Neural progenitor cell (in vitro differentiated cells): Measurements from ENCODE around the gene PARD3B. TPM values are rescaled to one million over a fixed set of nuclear protein-coding genes. Genes with fewer than 3 reads are reported as not detected.

Experiments used
- DNase-seq: peaks from one replicate; pipeline ENCODE4 v3.0.0-alpha.2; 2016; ENCODE audit warnings: low spot score
- H2AFZ ChIP-seq: fragments of 200-600 bp; sonication (generic); replicated peaks from 2 replicates; pipeline ENCODE4 v1.6.1; 2016; ENCODE audit warnings: antibody characterized with exemption
- H3F3A ChIP-seq: fragments of 200-600 bp; sonication (generic); 2 replicates; pipeline ENCODE4 v1.6.1; 2016; ENCODE audit warnings: antibody characterized with exemption, low read depth
- H3K27ac ChIP-seq: fragments of 200-600 bp; sonication (generic); 2 replicates; pipeline ENCODE4 v1.5.1; 2016; ENCODE audit warnings: mild to moderate bottlenecking
- H3K27me3 ChIP-seq: fragments of 200-600 bp; sonication (generic); 2 replicates; pipeline ENCODE4 v1.6.1; 2016; ENCODE audit warnings: mild to moderate bottlenecking, moderate library complexity
- H3K36me3 ChIP-seq: fragments of 200-600 bp; sonication (generic); 2 replicates; pipeline ENCODE4 v1.5.1; 2016
- H3K4me1 ChIP-seq: fragments of 200-600 bp; sonication (generic); 2 replicates; pipeline ENCODE4 v1.6.1; 2016; ENCODE audit warnings: mixed run types
- H3K4me2 ChIP-seq: fragments of 200-600 bp; sonication (generic); 2 replicates; pipeline ENCODE4 v1.6.1; 2016
- H3K4me3 ChIP-seq: fragments of 200-600 bp; sonication (generic); 2 replicates; pipeline ENCODE4 v1.5.1; 2016
- H3K79me2 ChIP-seq: fragments of 200-600 bp; sonication (generic); 2 replicates; pipeline ENCODE4 v1.6.1; 2016; ENCODE audit warnings: low read depth
- H3K9ac ChIP-seq: fragments of 200-600 bp; sonication (generic); 2 replicates; pipeline ENCODE4 v1.6.1; 2016
- H3K9me3 ChIP-seq: fragments of 200-600 bp; sonication (generic); 2 replicates; pipeline ENCODE4 v1.5.1; 2016; ENCODE audit warnings: low read depth
- H4K20me1 ChIP-seq: fragments of 200-600 bp; sonication (generic); 2 replicates; pipeline ENCODE4 v1.6.1; 2016; ENCODE audit warnings: low read depth
- H3K27ac Mint-ChIP-seq: 3 replicates; pipeline ENCODE4 v1.8.0; 2021; ENCODE audit warnings: mixed read lengths
- H3K27me3 Mint-ChIP-seq: 2 replicates; pipeline ENCODE4 v1.8.0; 2022; ENCODE audit warnings: low read depth, mild to moderate bottlenecking, inconsistent platforms, moderate library complexity, mixed read lengths; ENCODE audit not compliant: insufficient read depth
- H3K36me3 Mint-ChIP-seq: 3 replicates; pipeline ENCODE4 v1.8.0; 2021; ENCODE audit warnings: mixed read lengths
- H3K4me1 Mint-ChIP-seq: 3 replicates; pipeline ENCODE4 v1.8.0; 2021; ENCODE audit warnings: mixed read lengths
- H3K4me3 Mint-ChIP-seq: 3 replicates; pipeline ENCODE4 v1.8.0; 2021; ENCODE audit warnings: mild to moderate bottlenecking, moderate library complexity, mixed read lengths
- H3K9me3 Mint-ChIP-seq: 3 replicates; pipeline ENCODE4 v1.8.0; 2020; ENCODE audit warnings: mixed read lengths
- EZH2 ChIP-seq: fragments of 200-600 bp; sonication (generic); IDR thresholded peaks from 2 replicates; pipeline ENCODE4 v1.6.1; 2017; ENCODE audit warnings: antibody characterized with exemption, mild to moderate bottlenecking, moderate library complexity
- EZH2phosphoT487 ChIP-seq: fragments of 200-600 bp; sonication (generic); IDR thresholded peaks from 2 replicates; pipeline ENCODE4 v1.6.1; 2017; ENCODE audit warnings: antibody characterized with exemption
- total RNA-seq: library from RNA; depleted of rRNA; stranded (reverse); fragments of >200 nt; gene quantifications from 2 replicates; pipeline ENCODE4 v1.2.3, GENCODE V29; 2015; ENCODE audit warnings: low replicate concordance
- TF ChIP-seq, protein P1 (sequence below): fragments of 200-600 bp; sonication (generic); IDR thresholded peaks from 2 replicates; pipeline ENCODE4 v1.5.1; 2017; ENCODE audit warnings: antibody characterized with exemption, mild to moderate bottlenecking

PARD3B gene
- total RNA-seq, 1 donor from 2014 or later = 8.4 TPM

DNA sequence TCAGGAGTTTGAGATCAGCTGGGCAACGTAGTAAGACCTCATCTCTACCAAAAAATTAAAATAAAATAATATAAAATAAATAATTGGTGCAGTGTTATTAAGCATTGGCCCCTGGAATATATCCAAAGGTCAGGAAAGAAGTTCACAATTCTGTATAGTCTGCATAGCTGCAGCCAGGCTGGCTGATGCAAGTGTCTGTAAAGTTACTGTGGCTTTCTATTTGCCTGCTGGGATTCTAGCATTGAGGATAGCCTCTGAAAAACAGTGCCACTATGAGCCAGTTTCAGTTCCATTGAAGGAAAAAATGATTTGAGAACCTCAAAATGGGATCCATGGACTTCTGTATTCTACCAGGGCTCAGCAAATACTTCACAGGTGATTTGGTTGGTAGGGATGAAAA lies 208.6 kb downstream of the PARD3B start:
- H3K9me3 ChIP-seq = no peaks in the 10 kb centered on the region
- Mint-ChIP-seq H3K9me3 (no peaks in the 10 kb centered on the region), H3K27ac (no peak overlapping the region), H3K27me3 (no peaks in the 10 kb centered on the region), H3K36me3 (no peaks in the 10 kb centered on the region), H3K4me1 (no peaks in the 10 kb centered on the region), H3K4me3 (no peak overlapping the region)
- TF ChIP-seq, protein P1, sequence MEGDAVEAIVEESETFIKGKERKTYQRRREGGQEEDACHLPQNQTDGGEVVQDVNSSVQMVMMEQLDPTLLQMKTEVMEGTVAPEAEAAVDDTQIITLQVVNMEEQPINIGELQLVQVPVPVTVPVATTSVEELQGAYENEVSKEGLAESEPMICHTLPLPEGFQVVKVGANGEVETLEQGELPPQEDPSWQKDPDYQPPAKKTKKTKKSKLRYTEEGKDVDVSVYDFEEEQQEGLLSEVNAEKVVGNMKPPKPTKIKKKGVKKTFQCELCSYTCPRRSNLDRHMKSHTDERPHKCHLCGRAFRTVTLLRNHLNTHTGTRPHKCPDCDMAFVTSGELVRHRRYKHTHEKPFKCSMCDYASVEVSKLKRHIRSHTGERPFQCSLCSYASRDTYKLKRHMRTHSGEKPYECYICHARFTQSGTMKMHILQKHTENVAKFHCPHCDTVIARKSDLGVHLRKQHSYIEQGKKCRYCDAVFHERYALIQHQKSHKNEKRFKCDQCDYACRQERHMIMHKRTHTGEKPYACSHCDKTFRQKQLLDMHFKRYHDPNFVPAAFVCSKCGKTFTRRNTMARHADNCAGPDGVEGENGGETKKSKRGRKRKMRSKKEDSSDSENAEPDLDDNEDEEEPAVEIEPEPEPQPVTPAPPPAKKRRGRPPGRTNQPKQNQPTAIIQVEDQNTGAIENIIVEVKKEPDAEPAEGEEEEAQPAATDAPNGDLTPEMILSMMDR = no peak
- TF ChIP-seq EZH2 = no peak
- TF ChIP-seq EZH2phosphoT487 = no peak
- H3K27me3 ChIP-seq = no peaks in the 10 kb centered on the region
- no peak overlapping the region for H3K4me3 ChIP-seq
- no peak overlapping the region for H3K4me2 ChIP-seq
- no peak overlapping the region for H3K27ac ChIP-seq
- no peaks in the 10 kb centered on the region for H3K36me3 ChIP-seq
- no peak for DNase-seq
- H3K9ac ChIP-seq = no peak overlapping the region
- no peaks in the 10 kb centered on the region for H3K79me2 ChIP-seq
- H3K4me1 ChIP-seq = no peaks in the 10 kb centered on the region
- H2AFZ ChIP-seq = no peak overlapping the region
- H3F3A ChIP-seq = no peaks in the 10 kb centered on the region
- H4K20me1 ChIP-seq = no peaks in the 10 kb centered on the region

DNA sequence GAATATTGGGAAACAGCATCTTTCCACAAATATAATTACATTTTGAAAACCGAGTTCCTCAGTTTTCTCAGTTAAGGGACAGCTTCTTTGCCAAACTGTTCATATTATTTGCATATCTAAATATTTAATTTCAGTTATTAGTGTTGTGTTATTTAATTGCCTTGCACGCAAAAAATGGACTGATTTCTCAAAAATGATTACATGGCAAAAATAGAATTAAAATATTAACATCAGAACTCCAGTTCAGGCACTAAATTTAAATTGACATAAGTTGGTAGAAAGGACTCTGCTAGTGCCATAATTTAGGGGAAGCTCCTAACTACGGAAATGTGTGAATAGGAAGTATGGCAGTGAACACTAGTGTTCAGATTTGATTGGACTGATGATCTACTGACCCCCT lies 209.6 kb downstream of the PARD3B start:
- H3K79me2 ChIP-seq = no peaks in the 10 kb centered on the region
- no peak for DNase-seq
- TF ChIP-seq EZH2 = no peak
- TF ChIP-seq, protein P1 = no peak
- no peak for TF ChIP-seq EZH2phosphoT487
- H3K4me1 Mint-ChIP-seq = no peaks in the 10 kb centered on the region
- no peaks in the 10 kb centered on the region for H3K4me1 ChIP-seq
- H3F3A ChIP-seq = no peaks in the 10 kb centered on the region
- H2AFZ ChIP-seq = no peak overlapping the region
- H3K4me3 Mint-ChIP-seq = no peak overlapping the region
- no peaks in the 10 kb centered on the region for H3K36me3 Mint-ChIP-seq
- H3K9me3 Mint-ChIP-seq = no peaks in the 10 kb centered on the region
- H4K20me1 ChIP-seq = no peaks in the 10 kb centered on the region
- H3K36me3 ChIP-seq = no peaks in the 10 kb centered on the region
- no peak overlapping the region for H3K4me2 ChIP-seq
- no peak overlapping the region for H3K27ac Mint-ChIP-seq
- H3K27me3 Mint-ChIP-seq = no peaks in the 10 kb centered on the region
- no peak overlapping the region for H3K4me3 ChIP-seq
- H3K9ac ChIP-seq = no peak overlapping the region
- H3K27me3 ChIP-seq = no peaks in the 10 kb centered on the region
- no peak overlapping the region for H3K27ac ChIP-seq
- H3K9me3 ChIP-seq = no peaks in the 10 kb centered on the region

DNA sequence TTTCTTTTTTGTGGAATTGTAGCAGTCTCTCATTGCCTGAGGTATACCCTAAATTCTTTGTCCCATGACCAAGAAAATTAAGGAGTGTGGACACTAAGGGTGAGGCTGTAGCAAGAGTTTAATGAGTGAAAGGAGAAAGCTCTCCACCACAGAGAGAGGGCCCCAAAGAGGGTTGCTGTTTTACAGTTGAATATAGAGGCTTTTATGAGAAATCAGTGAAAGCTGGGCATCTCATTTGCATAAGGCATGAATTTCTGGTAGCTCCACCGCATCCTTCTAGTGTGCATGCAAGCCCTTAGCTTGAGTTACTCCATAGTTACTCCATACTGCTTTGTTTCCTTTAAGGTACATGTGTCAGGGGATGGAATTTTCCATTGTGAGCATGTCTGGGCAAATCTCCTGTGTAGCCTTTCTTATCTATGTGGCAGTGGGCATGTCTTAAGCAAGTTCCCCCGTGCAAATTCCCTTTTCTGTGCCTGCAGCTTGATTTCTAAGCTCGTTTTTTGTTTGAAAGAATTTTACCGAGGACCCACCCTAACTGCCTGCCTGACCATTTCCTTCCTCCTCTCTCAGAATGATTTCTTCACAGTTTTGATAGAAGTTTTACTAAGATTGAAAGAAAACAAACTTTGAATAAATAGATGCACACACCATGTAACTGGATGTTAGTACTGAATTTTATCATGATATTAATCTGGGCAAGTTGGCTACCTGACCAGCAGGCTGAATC lies 218.9 kb downstream of the PARD3B start:
- Mint-ChIP-seq H3K36me3 (no peaks in the 10 kb centered on the region), H3K4me1 (no peaks in the 10 kb centered on the region), H3K4me3 (no peak overlapping the region), H3K27ac (no peak overlapping the region), H3K27me3 (no peaks in the 10 kb centered on the region), H3K9me3 (peaks cover 21% of the 10 kb centered on the region)
- TF ChIP-seq EZH2 (no peak), EZH2phosphoT487 (no peak)
- TF ChIP-seq, protein P1 = no peak
- Histone ChIP-seq H3K9ac (no peak overlapping the region), H4K20me1 (no peaks in the 10 kb centered on the region), H2AFZ (no peak overlapping the region), H3F3A (no peaks in the 10 kb centered on the region), H3K4me1 (no peaks in the 10 kb centered on the region), H3K9me3 (no peaks in the 10 kb centered on the region), H3K4me2 (no peak overlapping the region), H3K36me3 (no peaks in the 10 kb centered on the region), H3K4me3 (no peak overlapping the region), H3K27ac (no peak overlapping the region), H3K27me3 (no peaks in the 10 kb centered on the region), H3K79me2 (no peaks in the 10 kb centered on the region)
- DNase-seq = no peak
